Upper lobe of left lung (tissue), 4 donors: ENCODE measurements around the gene CLDN6.
"Not testable (repeated sequence)": the region's sequence is repeated elsewhere in the genome, so short reads cannot be mapped to it uniquely, and the experiment has no call there.

Experiments
- CTCF ChIP-seq, 6 experiments: fragments of 450-650 bp in 4 of 6; fragments of 200-600 bp in 2 of 6; sonication (generic) in 2 of 6; IDR thresholded peaks; one replicate each; pipeline ENCODE4 v1.5.1; 2016 to 2019; ENCODE audit warnings: antibody characterized with exemption in 6 of 6
- POLR2A ChIP-seq, 4 donors: fragments of 450-650 bp; IDR thresholded peaks; one replicate each; pipeline ENCODE4 v1.5.1; 2016 to 2017; ENCODE audit warnings: antibody characterized with exemption in 4 of 4, mild to moderate bottlenecking in 2 of 4
- POLR2AphosphoS5 ChIP-seq, 2 donors: sonication (generic); formaldehyde crosslinking; IDR thresholded peaks; one replicate each; pipeline ENCODE4 v1.5.1; 2017; ENCODE audit warnings: antibody characterized with exemption in 2 of 2

- not testable (repeated sequence) for TF ChIP-seq POLR2AphosphoS5, CTCF, POLR2A (IDR thresholded peaks at IDR 0.05)
Observed at GRCh38 chr16:3053330-3053710, 35.3 kb upstream of the CLDN6 start.
